GM12891 (cell line): Measurements from ENCODE around the gene AFAP1L2.

Source experiments
- POLR2AphosphoS5 ChIP-seq: IDR thresholded peaks from 2 replicates; pipeline ENCODE4 v1.6.1; 2011; ENCODE audit warnings: low read depth, low read length, control low read depth
- TAF1 ChIP-seq: IDR thresholded peaks from 2 replicates; pipeline ENCODE4 v1.6.1; 2011; ENCODE audit warnings: low read depth, low read length, control low read depth

DNA sequence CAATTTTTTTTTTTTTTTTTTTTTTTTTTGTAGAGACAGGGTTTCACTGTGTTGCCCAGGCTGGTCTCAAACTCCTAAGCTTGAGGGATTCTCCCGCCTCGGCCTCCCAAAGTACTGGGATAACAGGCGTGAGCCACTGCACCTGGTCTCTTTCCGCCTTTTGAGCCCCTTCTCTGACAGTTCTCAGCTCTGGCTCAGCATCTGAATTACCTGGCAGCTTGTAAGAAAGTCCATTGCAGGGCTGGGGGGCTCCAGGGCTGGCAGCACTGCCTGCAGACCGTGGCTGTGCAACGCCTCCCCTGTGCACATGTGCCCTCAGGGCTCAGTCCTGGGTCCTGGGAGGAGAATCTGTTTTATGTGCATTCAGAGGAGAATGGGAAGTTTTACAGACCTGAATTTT is 127.6 kb downstream of the AFAP1L2 start:
- TF ChIP-seq TAF1 (no peak), POLR2AphosphoS5 (no peak)
